A549 (cell line): ENCODE data around the gene TUBGCP2. TPM values are rescaled to one million over a fixed set of nuclear protein-coding genes. Genes with fewer than 3 reads are reported as not detected.

Experiments used
- ATAC-seq, 2 experiments: fragments of 200-7000 bp in 1 of 2; fragments of >200 bp in 1 of 2; cut with Nextera tagmentation in 1 of 2; cut with Tn5 transposase in 1 of 2; 3 replicates each; pipeline versions ENCODE4 v1.8.0 to v1.9.1; 2018 to 2020; ENCODE audit warnings: mild to moderate bottlenecking in 1 of 2, moderate library complexity in 1 of 2
- CTCF ChIA-PET: fragments of 300-600 bp; sonication (Branson Sonifier 250); formaldehyde crosslinking; extraction: SDS; loops from one replicate; lab custom pipeline; 2021; ENCODE audit warnings: antibody characterized with exemption, inconsistent platforms; lab: Yijun Ruan, JAX
- POLR2A ChIA-PET: fragments of 350-600 bp; formaldehyde crosslinking; extraction: SDS; loops from one replicate; lab custom pipeline; 2021; ENCODE audit warnings: antibody characterized with exemption, inconsistent platforms; lab: Yijun Ruan, JAX
- DNase-seq, 2 experiments: peaks; one replicate each; pipeline versions ENCODE4 v3.0.0 to v3.0.0-alpha.2; 2011 to 2016; ENCODE audit warnings: low read depth in 1 of 2, low spot score in 1 of 2
- FAIRE-seq: peaks from 2 replicates; lab custom pipeline; 2011; peaks lifted over from hg19 to GRCh38; lab: Jason Lieb, UNC
- H3K27ac ChIP-seq, 2 experiments: fragments of >200 bp; sonication (Bioruptor Twin); formaldehyde crosslinking; 3 replicates each; pipeline ENCODE4 v1.5.1; 2016 to 2017
- H3K4me1 ChIP-seq: fragments of >200 bp; sonication (Bioruptor Twin); formaldehyde crosslinking; 3 replicates; pipeline ENCODE4 v1.6.1; 2016
- H3K4me2 ChIP-seq: fragments of >200 bp; sonication (Bioruptor Twin); formaldehyde crosslinking; 3 replicates; pipeline ENCODE4 v1.6.1; 2016
- H3K4me3 ChIP-seq: fragments of >200 bp; sonication (Bioruptor Twin); formaldehyde crosslinking; 3 replicates; pipeline ENCODE4 v1.5.1; 2016
- H3K9me3 ChIP-seq: fragments of >200 bp; sonication (Bioruptor Twin); formaldehyde crosslinking; 3 replicates; pipeline ENCODE4 v1.6.1; 2016
- BHLHE40 ChIP-seq: IDR thresholded peaks from 2 replicates; pipeline ENCODE4 v1.6.1; 2012; ENCODE audit warnings: low read depth, low read length, inconsistent platforms
- CBX2 ChIP-seq: fragments of 200-600 bp; sonication (generic); IDR thresholded peaks from 2 replicates; pipeline ENCODE4 v1.6.1; 2016; ENCODE audit warnings: low read depth, mild to moderate bottlenecking, borderline replicate concordance
- CBX8 ChIP-seq: fragments of 200-600 bp; sonication (generic); IDR thresholded peaks from 2 replicates; pipeline ENCODE4 v1.6.1; 2016
- EHF ChIP-seq: fragments of 250-450 bp; sonication (Bioruptor Pico); IDR thresholded peaks from 2 replicates; pipeline ENCODE4 v1.5.0; 2020; ENCODE audit warnings: mild to moderate bottlenecking
- FOSL2 ChIP-seq, 2 experiments: fragments of 450-650 bp in 1 of 2; fragments of >200 bp in 1 of 2; sonication (Bioruptor Twin) in 1 of 2; formaldehyde crosslinking; IDR thresholded peaks; 2 replicates each; pipeline versions ENCODE4 v1.5.0 to v1.6.1; 2016 to 2020; ENCODE audit warnings: mild to moderate bottlenecking in 1 of 2, moderate library complexity in 1 of 2
- GATA3 ChIP-seq: IDR thresholded peaks from 2 replicates; pipeline ENCODE4 v1.6.1; 2012; ENCODE audit warnings: borderline replicate concordance
- HEYL ChIP-seq: fragments of 250-450 bp; sonication (Bioruptor Pico); IDR thresholded peaks from 2 replicates; pipeline ENCODE4 v1.8.0; 2021; ENCODE audit warnings: mild to moderate bottlenecking, moderate library complexity
- HOXA7 ChIP-seq: fragments of 250-450 bp; sonication (Bioruptor Pico); IDR thresholded peaks from 2 replicates; pipeline ENCODE4 v1.5.0; 2020; ENCODE audit warnings: mild to moderate bottlenecking, moderate library complexity
- HOXB13 ChIP-seq: fragments of 250-450 bp; sonication (Bioruptor Pico); IDR thresholded peaks from 2 replicates; pipeline ENCODE4 v1.5.0; 2020; ENCODE audit warnings: low read depth, mild to moderate bottlenecking, moderate library complexity
- HOXB5 ChIP-seq: fragments of 250-450 bp; sonication (Bioruptor Pico); IDR thresholded peaks from 2 replicates; pipeline ENCODE4 v1.5.0; 2020; ENCODE audit warnings: mild to moderate bottlenecking, moderate library complexity
- KDM1A ChIP-seq: fragments of 200-600 bp; sonication (generic); IDR thresholded peaks from 2 replicates; pipeline ENCODE4 v1.6.1; 2016; ENCODE audit warnings: low read depth, mild to moderate bottlenecking
- KDM5A ChIP-seq: fragments of 200-600 bp; sonication (generic); IDR thresholded peaks from 2 replicates; pipeline ENCODE4 v1.6.1; 2016; ENCODE audit warnings: antibody characterized with exemption, mild to moderate bottlenecking
- MAFK ChIP-seq: fragments of 450-650 bp; IDR thresholded peaks from 2 replicates; pipeline ENCODE4 v1.6.1; 2014; ENCODE audit not compliant: partially characterized antibody
- MAZ ChIP-seq: fragments of 150-350 bp; IDR thresholded peaks from 2 replicates; pipeline ENCODE4 v1.6.1; 2014; ENCODE audit warnings: antibody characterized with exemption, low read depth, low read length, borderline replicate concordance
- NPAS2 ChIP-seq: fragments of 250-450 bp; sonication (Bioruptor Pico); IDR thresholded peaks from 2 replicates; pipeline ENCODE4 v1.8.0; 2022; ENCODE audit warnings: mild to moderate bottlenecking, moderate library complexity, borderline replicate concordance
- NR3C1 ChIP-seq: fragments of >200 bp; sonication (Bioruptor Twin); formaldehyde crosslinking; IDR thresholded peaks from 3 replicates; pipeline ENCODE4 v1.6.1; 2017
- PHF8 ChIP-seq: fragments of 200-600 bp; sonication (generic); IDR thresholded peaks from 2 replicates; pipeline ENCODE4 v1.6.1; 2016; ENCODE audit warnings: low read depth, mild to moderate bottlenecking, antibody characterized with exemption, moderate library complexity, borderline replicate concordance
- RARB ChIP-seq: fragments of 250-450 bp; sonication (Bioruptor Pico); IDR thresholded peaks from 2 replicates; pipeline ENCODE4 v1.8.0; 2021; ENCODE audit warnings: mild to moderate bottlenecking, moderate library complexity
- RNF2 ChIP-seq: fragments of 200-600 bp; sonication (generic); IDR thresholded peaks from 2 replicates; pipeline ENCODE4 v1.6.1; 2016; ENCODE audit warnings: low read depth, mild to moderate bottlenecking, antibody characterized with exemption, moderate library complexity, borderline replicate concordance
- ZSCAN20 ChIP-seq: fragments of 250-450 bp; sonication (Bioruptor Pico); IDR thresholded peaks from 2 replicates; pipeline ENCODE4 v1.8.0; 2022; ENCODE audit warnings: mild to moderate bottlenecking, moderate library complexity
- WGBS: methylation state at CpG from one replicate; pipeline ENCODE4 v1.1.6; 2017; ENCODE audit errors: missing lambda C conversion rate; 5-methylcytosine and 5-hydroxymethylcytosine counted together
- polyA plus RNA-seq, 4 experiments: library from polyadenylated mRNA; depleted of rRNA in 3 of 4; stranded (reverse); fragments of >200 nt; fragmentation: RNase III in 1 of 4; extraction: RNeasy Plus Mini Kit Qiagen cat#74134 plus additional on column Dnase treatment in 1 of 4; gene quantifications; 2 replicates in 3 of 4; 3 replicates in 1 of 4; pipeline ENCODE4 v1.2.3, GENCODE V29; 2011 to 2017
- TF ChIP-seq, protein P1 (sequence below): fragments of 250-450 bp; sonication (Bioruptor Pico); IDR thresholded peaks from 2 replicates; pipeline ENCODE4 v1.5.0; 2020; ENCODE audit warnings: low read depth, mild to moderate bottlenecking, moderate library complexity
- TF ChIP-seq, protein P2 (sequence below): IDR thresholded peaks from 2 replicates; pipeline ENCODE4 v1.6.1; 2012; ENCODE audit warnings: low read depth, borderline replicate concordance
- TF ChIP-seq, protein P3 (sequence below): fragments of 250-450 bp; sonication (Bioruptor Pico); IDR thresholded peaks from 2 replicates; pipeline ENCODE4 v1.5.0; 2021; ENCODE audit warnings: mild to moderate bottlenecking, moderate library complexity, borderline replicate concordance

Gene TUBGCP2
- polyA plus RNA-seq, 2 of the 4 experiments (the other 2 are of a cell fraction) = 33.6 to 44.5 TPM

GRCh38 chr10:133280391-133281059, 28.1 kb downstream of the TUBGCP2 start:
- ATAC-seq (peak in 1 of 2 experiments; percentile 11; a peak in 2 of 6 replicates), DNase-seq (no peak), FAIRE-seq (no peak)
- CTCF ChIA-PET = interaction anchor here (1.3 kb wide), 1 partner anchor 49 kb away, joined by 4 read pairs; no protein-coding TSS in a partner anchor
- no peak overlapping the region for H3K27ac ChIP-seq
- H3K4me1 ChIP-seq = peaks cover 4% of the 10 kb centered on the region; the same call in 1 of the 3 replicates
- no peaks in the 10 kb centered on the region for H3K9me3 ChIP-seq
- H3K4me2 ChIP-seq = no peak overlapping the region
- WGBS = 84% methylated on average over 9 of the region's 10 CpGs
- POLR2A ChIA-PET = interaction anchor here (0.6 kb wide), 1 partner anchor 79 kb away, joined by 3 read pairs; no protein-coding TSS in a partner anchor
- TF ChIP-seq RNF2 = no peak
- no peak overlapping the region for H3K4me3 ChIP-seq

GRCh38 chr10:133279326-133280226, 29.1 kb downstream of the TUBGCP2 start:
- DNase-seq = no peak
- Histone ChIP-seq H3K4me1 (peaks cover 4% of the 10 kb centered on the region; the same call in 1 of the 3 replicates), H3K4me3 (no peak overlapping the region), H3K27ac (no peak overlapping the region), H3K4me2 (no peak overlapping the region), H3K9me3 (no peaks in the 10 kb centered on the region)
- 88% methylated on average over 20 of the region's 24 CpGs for WGBS
- CTCF ChIA-PET = interaction anchor here (0.8 to 1.3 kb wide), 2 partner anchors 22 to 50 kb away, joined by 3 to 4 read pairs; no protein-coding TSS in a partner anchor
- no peak for TF ChIP-seq HOXA7 (CRISPR knock-in tag)
- no peak for TF ChIP-seq HOXB5
- TF ChIP-seq MAFK = no peak
- TF ChIP-seq NR3C1 = no peak
- TF ChIP-seq ZSCAN20 (CRISPR knock-in tag) = no peak
- TF ChIP-seq, protein P1, sequence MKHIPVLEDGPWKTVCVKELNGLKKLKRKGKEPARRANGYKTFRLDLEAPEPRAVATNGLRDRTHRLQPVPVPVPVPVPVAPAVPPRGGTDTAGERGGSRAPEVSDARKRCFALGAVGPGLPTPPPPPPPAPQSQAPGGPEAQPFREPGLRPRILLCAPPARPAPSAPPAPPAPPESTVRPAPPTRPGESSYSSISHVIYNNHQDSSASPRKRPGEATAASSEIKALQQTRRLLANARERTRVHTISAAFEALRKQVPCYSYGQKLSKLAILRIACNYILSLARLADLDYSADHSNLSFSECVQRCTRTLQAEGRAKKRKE = no peak
- TF ChIP-seq, protein P2, sequence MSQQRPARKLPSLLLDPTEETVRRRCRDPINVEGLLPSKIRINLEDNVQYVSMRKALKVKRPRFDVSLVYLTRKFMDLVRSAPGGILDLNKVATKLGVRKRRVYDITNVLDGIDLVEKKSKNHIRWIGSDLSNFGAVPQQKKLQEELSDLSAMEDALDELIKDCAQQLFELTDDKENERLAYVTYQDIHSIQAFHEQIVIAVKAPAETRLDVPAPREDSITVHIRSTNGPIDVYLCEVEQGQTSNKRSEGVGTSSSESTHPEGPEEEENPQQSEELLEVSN = no peak
- TF ChIP-seq RARB (CRISPR knock-in tag) = no peak
- no peak for TF ChIP-seq PHF8
- TF ChIP-seq KDM1A = no peak
- TF ChIP-seq FOSL2 (IDR thresholded peaks at IDR 0.05) = no peak
- TF ChIP-seq FOSL2 (CRISPR knock-in tag; IDR thresholded peaks at IDR 0.05) = no peak
- no peak for ATAC-seq
- FAIRE-seq = no peak
- POLR2A ChIA-PET = interaction anchor here (0.6 kb wide), 1 partner anchor 80 kb away, joined by 3 read pairs; no protein-coding TSS in a partner anchor

DNA sequence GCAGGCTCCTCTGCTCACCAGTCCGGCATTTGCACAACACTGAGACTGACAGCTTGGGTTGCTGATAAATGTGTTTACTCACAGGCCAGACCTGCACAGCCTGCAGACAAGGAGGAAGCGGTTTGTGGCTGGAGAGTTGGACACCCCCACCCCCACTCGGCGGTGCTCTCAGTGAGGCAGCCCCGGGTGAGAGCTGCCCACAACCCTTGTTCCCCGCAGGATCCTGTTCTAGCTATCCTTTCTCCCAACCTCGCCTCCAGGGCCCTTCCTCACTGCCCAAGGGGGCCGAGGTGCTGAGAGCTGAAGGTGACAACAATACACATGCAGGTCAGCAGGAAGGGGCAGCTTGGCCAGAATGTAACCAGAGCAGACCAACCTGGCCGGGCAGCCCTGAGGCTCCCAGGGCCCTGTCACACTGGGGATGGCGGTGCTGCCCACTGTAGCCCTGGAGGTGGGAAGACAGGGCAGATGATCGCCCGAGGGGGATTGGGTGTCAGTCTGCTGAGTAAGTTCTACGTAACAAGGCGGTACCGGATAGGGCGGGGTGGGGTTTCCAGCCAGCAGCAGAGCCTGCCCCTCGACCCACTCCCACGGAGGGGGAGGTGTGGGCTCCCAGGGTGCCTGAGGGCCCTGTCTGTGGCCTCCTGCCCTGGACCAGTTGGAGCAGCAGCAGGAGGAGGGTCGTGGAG, 30.0 kb downstream of the TUBGCP2 start:
- POLR2A ChIA-PET = no interaction called here
- Histone ChIP-seq H3K4me3 (no peak overlapping the region), H3K4me1 (peaks cover 4% of the 10 kb centered on the region; the same call in 1 of the 3 replicates), H3K27ac (no peak overlapping the region; a peak in 1 of 6 replicates), H3K9me3 (no peaks in the 10 kb centered on the region), H3K4me2 (no peak overlapping the region)
- FAIRE-seq = no peak
- ATAC-seq = peak; percentile 1 to 50; a peak in 3 of 6 replicates
- CTCF ChIA-PET = interaction anchor here (0.9 to 4.3 kb wide), 5 partner anchors 15 to 135 kb away, joined by 3 to 21 read pairs (median 4); no protein-coding TSS in a partner anchor
- no peak for DNase-seq
- 58% methylated on average over 18 of the region's 19 CpGs for WGBS
- TF ChIP-seq KDM5A (no peak), FOSL2 (IDR thresholded peaks at IDR 0.05) (no peak), FOSL2 (CRISPR knock-in tag; IDR thresholded peaks at IDR 0.05) (no peak), HOXB5 (no peak), EHF (CRISPR knock-in tag) (no peak), CBX2 (no peak), MAZ (no peak), HOXB13 (no peak), CBX8 (no peak), NPAS2 (CRISPR knock-in tag) (no peak), PHF8 (no peak), HEYL (no peak), BHLHE40 (no peak), GATA3 (no peak)
- TF ChIP-seq, protein P3, sequence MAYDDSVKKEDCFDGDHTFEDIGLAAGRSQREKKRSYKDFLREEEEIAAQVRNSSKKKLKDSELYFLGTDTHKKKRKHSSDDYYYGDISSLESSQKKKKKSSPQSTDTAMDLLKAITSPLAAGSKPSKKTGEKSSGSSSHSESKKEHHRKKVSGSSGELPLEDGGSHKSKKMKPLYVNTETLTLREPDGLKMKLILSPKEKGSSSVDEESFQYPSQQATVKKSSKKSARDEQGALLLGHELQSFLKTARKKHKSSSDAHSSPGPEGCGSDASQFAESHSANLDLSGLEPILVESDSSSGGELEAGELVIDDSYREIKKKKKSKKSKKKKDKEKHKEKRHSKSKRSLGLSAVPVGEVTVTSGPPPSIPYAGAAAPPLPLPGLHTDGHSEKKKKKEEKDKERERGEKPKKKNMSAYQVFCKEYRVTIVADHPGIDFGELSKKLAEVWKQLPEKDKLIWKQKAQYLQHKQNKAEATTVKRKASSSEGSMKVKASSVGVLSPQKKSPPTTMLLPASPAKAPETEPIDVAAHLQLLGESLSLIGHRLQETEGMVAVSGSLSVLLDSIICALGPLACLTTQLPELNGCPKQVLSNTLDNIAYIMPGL (CRISPR knock-in tag) = no peak
